Adrenal gland (tissue), 5 donors: Measurements from ENCODE around the gene FAXC.
"Not testable (repeated sequence)": the region's sequence is repeated elsewhere in the genome, so short reads cannot be mapped to it uniquely, and the experiment has no call there.

Source experiments
- CTCF ChIP-seq, 6 experiments: fragments of 450-650 bp in 4 of 6; fragments of 200-600 bp in 2 of 6; sonication (generic) in 1 of 6; IDR thresholded peaks; 1 replicate in 5 of 6; 2 replicates in 1 of 6; pipeline versions ENCODE4 v1.5.1 to v1.8.0; 2016 to 2021; ENCODE audit warnings: antibody characterized with exemption in 6 of 6, mild to moderate bottlenecking in 2 of 6, moderate library complexity in 1 of 6
- POLR2A ChIP-seq, 2 donors: fragments of 450-650 bp; IDR thresholded peaks; one replicate each; pipeline ENCODE4 v1.6.1; 2017; ENCODE audit warnings: antibody characterized with exemption in 2 of 2, mild to moderate bottlenecking in 2 of 2, moderate library complexity in 1 of 2
- donor health status: DM: no; HTN: no; CAD: no.

GRCh38 chr6:99335298-99335697 lies 14.2 kb downstream of the FAXC start:
- not testable (repeated sequence) for TF ChIP-seq CTCF, POLR2A (IDR thresholded peaks at IDR 0.05)
